GM15510 (cell line): ENCODE data around the gene IQSEC3.

Source experiments
- POLR2A ChIP-seq: IDR thresholded peaks from 3 replicates; pipeline ENCODE4 v1.6.1; 2011; ENCODE audit warnings: borderline replicate concordance; ENCODE audit not compliant: insufficient read length; ENCODE audit errors: extremely low read depth

Gene IQSEC3

GRCh38 chr12:206746-207440 is 140.3 kb downstream of the IQSEC3 start:
- no peak for TF ChIP-seq POLR2A

GRCh38 chr12:207804-208203 is 141.2 kb downstream of the IQSEC3 start:
- TF ChIP-seq POLR2A: no peak

- no peak for TF ChIP-seq POLR2A
Measured at GRCh38 chr12:208813-209212, 142.2 kb downstream of the IQSEC3 start.

GRCh38 chr12:209246-209645 is 142.7 kb downstream of the IQSEC3 start:
- TF ChIP-seq POLR2A: no peak

GRCh38 chr12:209851-210250 is 143.3 kb downstream of the IQSEC3 start:
- no peak for TF ChIP-seq POLR2A

GRCh38 chr12:210277-211141 is 143.9 kb downstream of the IQSEC3 start:
- no peak for TF ChIP-seq POLR2A

GRCh38 chr12:211142-211465 is 144.5 kb downstream of the IQSEC3 start:
- no peak for TF ChIP-seq POLR2A

- no peak for TF ChIP-seq POLR2A
Measured at GRCh38 chr12:211639-212414, 145.3 kb downstream of the IQSEC3 start.

GRCh38 chr12:212415-212714 is 145.8 kb downstream of the IQSEC3 start:
- no peak for TF ChIP-seq POLR2A

- no peak for TF ChIP-seq POLR2A
Measured at GRCh38 chr12:212715-213526, 146.4 kb downstream of the IQSEC3 start.

- TF ChIP-seq POLR2A: no peak
Measured at GRCh38 chr12:213527-213932, 147.0 kb downstream of the IQSEC3 start.

GRCh38 chr12:214003-214741 is 147.6 kb downstream of the IQSEC3 start, which contains the start of gene SLC6A12:
SLC6A12 (minus strand) TSS chr12:214157; CDS start chr12:209986, 4,171 bp downstream.
- TF ChIP-seq POLR2A: no peak

GRCh38 chr12:215116-215515 is 148.5 kb downstream of the IQSEC3 start:
- TF ChIP-seq POLR2A: no peak

GRCh38 chr12:218221-218620 is 151.7 kb downstream of the IQSEC3 start:
- TF ChIP-seq POLR2A: no peak
